K562 (cell line): ENCODE measurements around the gene AUNIP. TPM values are rescaled to one million over a fixed set of nuclear protein-coding genes. Genes with fewer than 3 reads are reported as not detected.

Source experiments
- ATF7 ChIP-seq: fragments of 450-650 bp; IDR thresholded peaks from 2 replicates; pipeline ENCODE4 v1.7.1; 2014; ENCODE audit warnings: mild to moderate bottlenecking, moderate library complexity
- BCL6 ChIP-seq: fragments of 250-450 bp; sonication (Bioruptor Pico); IDR thresholded peaks from 2 replicates; pipeline ENCODE4 v1.4.0; 2020
- BRD4 ChIP-seq: fragments of 200-600 bp; sonication (generic); IDR thresholded peaks from 2 replicates; pipeline ENCODE4 v1.6.1; 2017; ENCODE audit warnings: inconsistent platforms
- CLOCK ChIP-seq: fragments of 250-450 bp; sonication (Bioruptor Pico); IDR thresholded peaks from 2 replicates; pipeline ENCODE4 v1.4.0; 2020; ENCODE audit warnings: mild to moderate bottlenecking, moderate library complexity, borderline replicate concordance
- CTBP1 ChIP-seq: fragments of 450-650 bp; IDR thresholded peaks from 2 replicates; pipeline ENCODE4 v1.6.1; 2016; ENCODE audit warnings: borderline replicate concordance
- E2F5 ChIP-seq: sonication (generic); formaldehyde crosslinking; IDR thresholded peaks from 2 replicates; pipeline ENCODE4 v1.8.0; 2022; ENCODE audit warnings: mild to moderate bottlenecking, missing genetic modification reagents
- HEY1 ChIP-seq: fragments of 250-450 bp; sonication (Bioruptor Pico); IDR thresholded peaks from 2 replicates; pipeline ENCODE4 v1.5.0; 2020; ENCODE audit warnings: mild to moderate bottlenecking, moderate library complexity, borderline replicate concordance
- HMGXB4 ChIP-seq: sonication (generic); formaldehyde crosslinking; IDR thresholded peaks from 2 replicates; pipeline ENCODE4 v1.8.1; 2023; ENCODE audit warnings: mild to moderate bottlenecking, missing genetic modification reagents
- ID3 ChIP-seq, 2 experiments: fragments of 250-450 bp in 1 of 2; fragments of 450-650 bp in 1 of 2; sonication (Bioruptor Pico) in 1 of 2; IDR thresholded peaks; 2 replicates each; pipeline versions ENCODE4 v1.6.1 to v1.8.0; 2016 to 2021; ENCODE audit warnings: mild to moderate bottlenecking in 2 of 2, moderate library complexity in 2 of 2, missing compliant biosample characterization in 1 of 2, missing genetic modification characterization in 1 of 2
- KLF6 ChIP-seq: fragments of 250-450 bp; sonication (Bioruptor Pico); IDR thresholded peaks from 2 replicates; pipeline ENCODE4 v1.4.0; 2020; ENCODE audit warnings: mild to moderate bottlenecking, moderate library complexity, borderline replicate concordance
- SMARCA4 ChIP-seq: fragments of 450-650 bp; IDR thresholded peaks from 2 replicates; pipeline ENCODE4 v1.6.1; 2016
- TARDBP ChIP-seq: fragments of 450-650 bp; IDR thresholded peaks from 2 replicates; pipeline ENCODE4 v1.6.1; 2016
- THAP7 ChIP-seq: fragments of 250-450 bp; sonication (Bioruptor Pico); IDR thresholded peaks from 2 replicates; pipeline ENCODE4 v1.5.0; 2021
- ZNF324 ChIP-seq: fragments of 250-450 bp; sonication (Bioruptor Pico); IDR thresholded peaks from 2 replicates; pipeline ENCODE4 v1.4.0; 2020; ENCODE audit warnings: mild to moderate bottlenecking
- ZNF518B ChIP-seq: fragments of 250-450 bp; sonication (Bioruptor Pico); IDR thresholded peaks from 2 replicates; pipeline ENCODE4 v1.5.0; 2021; ENCODE audit warnings: mild to moderate bottlenecking, moderate library complexity
- ZNF584 ChIP-seq: fragments of 200-800 bp; sonication (Bioruptor generic); IDR thresholded peaks from 2 replicates; pipeline ENCODE4 v1.6.1; 2016; ENCODE audit warnings: low read depth, mild to moderate bottlenecking, missing genetic modification characterization, missing compliant biosample characterization
- ZNF644 ChIP-seq: fragments of 200-800 bp; sonication (Bioruptor generic); IDR thresholded peaks from 2 replicates; pipeline ENCODE4 v1.6.1; 2016; ENCODE audit warnings: low read depth, missing genetic modification characterization, missing compliant biosample characterization
- polyA plus RNA-seq, 8 experiments: library from polyadenylated mRNA; depleted of rRNA in 4 of 8; stranded (reverse) in 5 of 8; unstranded in 3 of 8; fragments of >200 nt; fragmentation: Nextera tagmentation in 2 of 8; fragmentation: Illumina TruSeq in 1 of 8; extraction: Ambion mirVana in 2 of 8; extraction: Trizol in 1 of 8; gene quantifications; 2 replicates each; pipeline versions ENCODE4 v1.2.1 to v1.2.3, GENCODE V29; 2011 to 2014; ENCODE audit warnings: inconsistent platforms in 1 of 8, missing spikeins in 1 of 8
- total RNA-seq, 7 experiments: library from RNA; depleted of rRNA in 6 of 7; stranded (reverse); fragments of >200 nt in 6 of 7; fragmentation: Illumina TruSeq in 2 of 7; extraction: Trizol in 2 of 7; gene quantifications; 2 replicates each; pipeline versions ENCODE4 v1.2.1 to v1.2.3, GENCODE V29; 2011 to 2021; ENCODE audit warnings: low replicate concordance in 1 of 7

The AUNIP gene
- total and polyA plus RNA-seq, 9 of the 15 experiments (the other 6 are each of a cell fraction or from before 2014, with no cell fraction given), result 12.1 to 53.8 (median 47.1) TPM

GRCh38 chr1:25810341-25811299 is 48.6 kb downstream of the AUNIP start (continued):
- TF ChIP-seq ZNF518B, result no peak
- no peak for TF ChIP-seq BCL6 (CRISPR knock-in tag)
- no peak for TF ChIP-seq HMGXB4 (CRISPR knock-in tag)
- TF ChIP-seq HEY1 (CRISPR knock-in tag), result no peak
- TF ChIP-seq SMARCA4, result no peak
- peak; percentile 67; the same call in 1 of the 2 replicates for TF ChIP-seq CTBP1
- no peak for TF ChIP-seq BRD4
- TF ChIP-seq ID3 (CRISPR knock-in tag; IDR thresholded peaks at IDR 0.05), result no peak
- TF ChIP-seq ID3 (tag; IDR thresholded peaks at IDR 0.05), result peak; percentile 54; the same call in 1 of the 2 replicates
- no peak for TF ChIP-seq KLF6 (CRISPR knock-in tag)
- TF ChIP-seq TARDBP, result peak; percentile 80
- TF ChIP-seq E2F5 (CRISPR knock-in tag), result no peak
- no peak for TF ChIP-seq CLOCK (CRISPR knock-in tag)
- no peak for TF ChIP-seq ZNF584
- no peak for TF ChIP-seq ZNF644 (tag)
- TF ChIP-seq ZNF324, result no peak
- TF ChIP-seq THAP7, result no peak
- no peak for TF ChIP-seq ATF7
